SU-DHL-6 (cell line): ENCODE measurements around the gene RBM22.

ENCODE experiments used
- H2AFZ ChIP-seq: fragments of 200-600 bp; sonication (generic); 2 replicates; pipeline ENCODE4 v1.6.1; 2014; ENCODE audit warnings: low read depth, mild to moderate bottlenecking, moderate library complexity, mixed read lengths, antibody characterized with exemption, low read length; ENCODE audit not compliant: severe bottlenecking
- H3F3A ChIP-seq: fragments of 200-600 bp; shearing (Covaris generic); 2 replicates; pipeline ENCODE4 v1.6.0; 2016; ENCODE audit warnings: antibody characterized with exemption, mild to moderate bottlenecking; ENCODE audit not compliant: insufficient read depth
- H3K27ac ChIP-seq: fragments of 200-600 bp; sonication (generic); 2 replicates; pipeline ENCODE4 v1.5.1; 2016; ENCODE audit warnings: low read depth, mild to moderate bottlenecking, low read length, moderate library complexity, mixed read lengths
- H3K27me3 ChIP-seq: fragments of 200-600 bp; sonication (generic), shearing (Covaris generic); 2 replicates; pipeline ENCODE4 v1.6.0; 2014; ENCODE audit warnings: mild to moderate bottlenecking, low read length
- H3K36me3 ChIP-seq: fragments of 200-600 bp; sonication (generic); 2 replicates; pipeline ENCODE4 v1.6.1; 2014; ENCODE audit warnings: mild to moderate bottlenecking, low read length, mixed read lengths
- H3K4me2 ChIP-seq: fragments of 300-600, 200-600 bp; shearing (Covaris generic), sonication (generic); 2 replicates; pipeline ENCODE4 v1.6.0; 2014; ENCODE audit warnings: low read length, low read depth, mild to moderate bottlenecking; ENCODE audit not compliant: poor library complexity, severe bottlenecking
- H3K4me3 ChIP-seq: fragments of 200-600 bp; sonication (generic); 2 replicates; pipeline ENCODE4 v1.5.1; 2014; ENCODE audit warnings: antibody characterized with exemption, low read length, mild to moderate bottlenecking, mixed read lengths; ENCODE audit not compliant: insufficient read depth, poor library complexity, severe bottlenecking
- H3K79me2 ChIP-seq: fragments of 200-600 bp; sonication (generic); 2 replicates; pipeline ENCODE4 v1.6.1; 2014; ENCODE audit warnings: mild to moderate bottlenecking, low read length, moderate library complexity; ENCODE audit not compliant: insufficient read depth
- H3K9ac ChIP-seq: fragments of 200-600 bp; sonication (generic); 2 replicates; pipeline ENCODE4 v1.7.0; 2014; ENCODE audit warnings: mild to moderate bottlenecking, low read length
- H3K9me2 ChIP-seq: fragments of 200-600 bp; sonication (generic); replicated peaks from 2 replicates; pipeline ENCODE4 v1.6.1; 2014; ENCODE audit warnings: low read length; ENCODE audit not compliant: insufficient read depth
- H3K9me3 ChIP-seq: fragments of 200-600 bp; sonication (generic); 2 replicates; pipeline ENCODE4 v1.6.1; 2014; ENCODE audit warnings: low read length, mixed read lengths; ENCODE audit not compliant: insufficient read depth
- H4K20me1 ChIP-seq: fragments of 200-600 bp; sonication (generic); 2 replicates; pipeline ENCODE4 v1.6.1; 2014; ENCODE audit warnings: low read depth, mild to moderate bottlenecking, antibody characterized with exemption, low read length, moderate library complexity, mixed read lengths
- CTCF ChIP-seq: fragments of 200-600 bp; sonication (generic); IDR thresholded peaks from one replicate; pipeline ENCODE4 v1.5.1; 2017; ENCODE audit warnings: antibody characterized with exemption, mild to moderate bottlenecking, low read length, moderate library complexity; ENCODE audit not compliant: insufficient read depth, poor library complexity, severe bottlenecking
- EZH2phosphoT487 ChIP-seq: fragments of 200-600 bp; sonication (generic), shearing (Covaris generic); conservative IDR thresholded peaks from 2 replicates; pipeline ENCODE4 v1.6.1; 2018; ENCODE audit warnings: mild to moderate bottlenecking, antibody characterized with exemption, low read length, moderate library complexity, mixed read lengths

RBM22 gene

GRCh38 chr5:150689120-150689519 lies 11.7 kb downstream of the RBM22 start:
- no peaks in the 10 kb centered on the region for H3F3A ChIP-seq
- no peaks in the 10 kb centered on the region for H3K9me3 ChIP-seq
- no peak overlapping the region for H3K4me3 ChIP-seq
- no peak overlapping the region for H3K9ac ChIP-seq
- H2AFZ ChIP-seq, result no peak overlapping the region
- no peaks in the 10 kb centered on the region for H4K20me1 ChIP-seq
- peaks cover 18% of the 10 kb centered on the region; the same call in 1 of the 2 replicates for H3K36me3 ChIP-seq
- H3K27ac ChIP-seq, result no peak overlapping the region
- H3K9me2 ChIP-seq, result no peaks in the 10 kb centered on the region
- H3K4me2 ChIP-seq, result no peak overlapping the region
- TF ChIP-seq EZH2phosphoT487 (no peak), CTCF (no peak)
- no peaks in the 10 kb centered on the region for H3K79me2 ChIP-seq
- H3K27me3 ChIP-seq, result no peaks in the 10 kb centered on the region

GRCh38 chr5:150676578-150676977 lies 24.3 kb downstream of the RBM22 start:
- TF ChIP-seq CTCF, result no peak
- TF ChIP-seq EZH2phosphoT487, result no peak
- Histone ChIP-seq H3K36me3 (no peaks in the 10 kb centered on the region), H3K4me3 (no peak overlapping the region), H3K27ac (no peak overlapping the region), H4K20me1 (no peaks in the 10 kb centered on the region), H3K79me2 (no peaks in the 10 kb centered on the region), H3F3A (no peaks in the 10 kb centered on the region), H2AFZ (no peak overlapping the region), H3K9ac (no peak overlapping the region), H3K9me2 (no peaks in the 10 kb centered on the region), H3K4me2 (no peak overlapping the region), H3K9me3 (no peaks in the 10 kb centered on the region), H3K27me3 (no peaks in the 10 kb centered on the region)

- no peaks in the 10 kb centered on the region for H4K20me1 ChIP-seq
- H3K9ac ChIP-seq, result no peak overlapping the region
- no peak overlapping the region for H2AFZ ChIP-seq
- H3F3A ChIP-seq, result no peaks in the 10 kb centered on the region
- TF ChIP-seq EZH2phosphoT487 (no peak), CTCF (no peak)
- H3K4me2 ChIP-seq, result no peak overlapping the region
- no peaks in the 10 kb centered on the region for H3K79me2 ChIP-seq
- H3K27ac ChIP-seq, result no peak overlapping the region
- no peaks in the 10 kb centered on the region for H3K9me3 ChIP-seq
- H3K36me3 ChIP-seq, result no peaks in the 10 kb centered on the region
- H3K4me3 ChIP-seq, result no peak overlapping the region
- no peaks in the 10 kb centered on the region for H3K27me3 ChIP-seq
- H3K9me2 ChIP-seq, result no peaks in the 10 kb centered on the region
Measured at GRCh38 chr5:150675069-150675468, 25.8 kb downstream of the RBM22 start.

DNA sequence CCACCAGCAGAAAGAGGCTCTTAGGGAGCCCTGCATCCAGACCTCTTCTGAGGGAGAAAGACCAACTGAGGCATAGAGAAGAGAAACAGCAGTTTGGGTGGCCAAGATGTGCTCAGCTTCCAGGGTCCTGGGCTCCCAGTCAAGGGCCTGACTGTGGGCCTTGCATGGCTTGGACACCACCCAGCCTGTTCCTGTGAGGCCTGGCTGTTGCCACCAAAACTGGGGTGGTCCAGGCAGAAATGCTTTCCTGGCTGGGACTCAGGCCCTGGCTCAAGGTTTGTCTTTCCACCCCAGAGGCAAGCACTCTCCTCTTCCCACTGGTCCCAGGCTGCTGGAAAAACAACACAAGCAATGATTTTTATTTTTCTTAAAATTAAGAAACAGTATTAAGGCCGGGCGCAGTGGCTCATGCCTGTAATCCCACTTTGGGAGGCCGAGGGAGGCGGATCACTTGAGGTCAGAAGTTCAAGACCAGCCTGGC lies 26.5 kb downstream of the RBM22 start:
- Histone ChIP-seq H2AFZ (no peak overlapping the region), H3K9ac (no peak overlapping the region)
- TF ChIP-seq CTCF, result no peak
- no peak for TF ChIP-seq EZH2phosphoT487

More for the DNA sequence above, 26.5 kb downstream of the RBM22 start:
- no peaks in the 10 kb centered on the region for H3K36me3 ChIP-seq
- no peaks in the 10 kb centered on the region for H3K27me3 ChIP-seq
- H3K9me2 ChIP-seq, result no peaks in the 10 kb centered on the region
- H3K4me3 ChIP-seq, result no peak overlapping the region
- H3K79me2 ChIP-seq, result no peaks in the 10 kb centered on the region
- no peak overlapping the region for H3K27ac ChIP-seq
- H4K20me1 ChIP-seq, result no peaks in the 10 kb centered on the region
- H3K4me2 ChIP-seq, result no peak overlapping the region
- no peaks in the 10 kb centered on the region for H3F3A ChIP-seq
- no peaks in the 10 kb centered on the region for H3K9me3 ChIP-seq
